Hematopoietic multipotent progenitor cell treated with erythropoietin and hydrocortisone succinate and interleukin-3 and kit ligand, for 8 days (in vitro differentiated cells): ENCODE data around the gene RENBP.

ENCODE experiments used
- DNase-seq: peaks from one replicate; pipeline ENCODE4 v3.0.0-alpha.2; 2015

Gene RENBP

DNA sequence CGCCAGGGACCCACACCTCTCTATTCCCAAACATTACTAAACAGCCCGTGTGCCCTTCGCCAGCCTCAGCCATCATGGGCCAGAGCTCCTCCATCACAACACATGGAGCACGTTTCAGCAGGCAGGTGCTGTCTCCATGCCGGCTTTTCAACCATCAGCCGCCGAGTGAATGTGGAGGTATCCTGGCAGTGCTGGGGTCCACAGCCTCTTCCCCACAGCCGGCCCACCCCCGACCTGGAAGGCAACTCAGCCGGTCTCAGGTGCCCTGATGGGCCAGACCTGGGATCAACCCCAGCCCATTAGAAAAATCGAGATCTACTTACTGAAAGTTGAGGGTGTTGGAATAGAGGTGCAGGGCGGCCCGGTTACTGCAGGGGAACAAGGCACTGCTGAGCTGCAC is 12.7 kb downstream of the RENBP start:
- DNase-seq = no peak

DNA sequence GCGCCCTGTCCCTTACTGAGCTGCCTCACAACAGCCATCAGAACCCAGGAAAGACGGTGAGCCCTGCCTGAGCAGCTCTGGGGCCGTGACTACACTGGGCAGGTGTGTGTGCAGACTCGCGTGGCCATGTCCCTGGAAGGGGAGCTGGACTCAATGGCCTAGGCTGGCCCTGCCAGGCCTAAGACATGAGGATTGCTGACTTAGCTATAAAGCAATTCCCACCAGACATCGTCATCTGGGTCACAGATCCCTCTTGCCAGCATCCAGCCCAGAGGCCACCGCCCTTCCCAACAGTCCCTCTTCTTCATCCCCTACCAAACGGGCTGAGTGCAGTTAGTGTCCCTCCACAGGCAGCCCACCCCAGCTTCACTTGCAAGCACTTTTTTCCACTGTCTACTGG is 13.3 kb downstream of the RENBP start:
- DNase-seq = no peak

DNA sequence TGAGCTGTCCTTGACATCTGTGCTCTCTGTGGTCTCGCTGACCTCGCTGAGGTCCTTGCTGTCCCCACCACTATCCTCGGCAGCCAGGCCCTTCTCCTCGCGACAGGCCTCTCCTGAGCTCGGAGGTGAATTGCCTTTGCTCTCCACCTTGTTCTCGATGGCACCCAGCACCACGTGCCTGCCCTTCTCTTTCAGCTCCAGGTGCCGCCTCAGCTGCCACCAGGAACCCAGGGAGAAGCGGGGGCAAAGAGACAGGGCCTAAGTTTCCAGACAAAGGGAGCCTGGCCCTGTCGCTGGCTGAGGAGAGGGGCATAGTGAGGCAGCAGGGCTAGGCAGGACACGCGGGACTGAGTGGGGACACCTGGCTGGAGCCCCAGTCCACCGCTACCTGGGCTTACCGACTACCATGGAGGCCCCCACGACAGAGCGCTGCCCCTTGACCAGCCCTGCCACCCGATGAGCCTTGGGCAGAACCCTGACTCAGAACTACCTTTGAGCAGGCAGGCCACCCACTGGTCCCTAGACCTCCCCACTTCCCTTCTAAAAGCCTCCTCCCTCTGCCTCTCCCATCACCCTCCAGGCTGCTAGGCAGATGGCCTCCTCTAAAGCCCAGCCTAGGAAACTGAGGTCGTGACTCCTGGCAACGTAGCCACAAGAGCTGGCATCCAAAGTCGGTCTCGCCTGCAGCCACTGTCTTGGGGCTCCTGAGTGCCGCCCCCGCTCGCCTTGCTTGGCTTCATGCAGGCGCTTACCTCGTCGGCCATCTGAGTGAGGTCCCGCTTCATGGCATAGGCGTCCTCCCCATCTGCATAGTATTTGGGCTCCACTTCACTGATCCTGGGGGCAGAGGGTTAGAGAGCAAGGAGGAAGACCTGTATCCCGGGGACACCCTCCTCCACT is 14.2 kb downstream of the RENBP start:
- DNase-seq = no peak

DNA sequence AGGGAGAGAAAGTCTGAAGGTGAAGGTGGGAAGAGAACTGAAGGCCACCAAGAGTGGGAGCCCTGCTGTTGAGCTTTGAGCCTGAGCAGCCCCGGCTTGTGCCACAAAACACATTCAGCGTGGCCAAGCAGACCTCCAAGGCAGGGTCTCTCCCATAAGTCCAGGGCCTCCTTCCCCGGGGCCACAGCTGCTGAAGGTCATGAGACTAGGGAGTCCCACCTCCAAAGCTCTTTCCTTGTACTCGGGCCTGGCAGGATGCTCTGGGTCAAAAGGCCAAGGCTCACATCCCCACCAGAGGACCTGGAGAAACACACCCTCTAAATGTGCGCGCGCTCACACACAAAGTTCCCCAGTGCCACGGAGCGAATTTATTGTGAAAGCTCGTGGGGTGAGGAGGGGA is 14.9 kb downstream of the RENBP start:
- DNase-seq = no peak

DNA sequence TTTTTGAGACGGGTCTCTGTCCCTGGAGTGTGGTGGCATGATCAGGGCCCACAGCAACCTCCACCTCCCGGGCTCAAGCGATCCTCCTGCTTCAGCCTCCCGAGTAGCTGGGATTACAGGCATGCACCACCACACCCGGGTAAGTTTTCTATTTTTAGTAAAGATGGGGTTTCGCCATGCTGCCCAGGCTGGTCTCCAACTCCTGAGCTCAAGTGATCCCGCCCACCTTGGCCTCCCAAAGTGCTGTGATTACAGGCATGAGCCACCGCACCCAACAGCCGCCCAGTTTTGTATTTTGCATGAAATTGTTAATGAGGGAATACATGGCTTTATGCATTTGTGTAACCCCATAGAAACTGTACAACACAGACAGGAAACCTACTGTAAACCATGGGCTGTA is 15.6 kb downstream of the RENBP start:
- no peak for DNase-seq

DNA sequence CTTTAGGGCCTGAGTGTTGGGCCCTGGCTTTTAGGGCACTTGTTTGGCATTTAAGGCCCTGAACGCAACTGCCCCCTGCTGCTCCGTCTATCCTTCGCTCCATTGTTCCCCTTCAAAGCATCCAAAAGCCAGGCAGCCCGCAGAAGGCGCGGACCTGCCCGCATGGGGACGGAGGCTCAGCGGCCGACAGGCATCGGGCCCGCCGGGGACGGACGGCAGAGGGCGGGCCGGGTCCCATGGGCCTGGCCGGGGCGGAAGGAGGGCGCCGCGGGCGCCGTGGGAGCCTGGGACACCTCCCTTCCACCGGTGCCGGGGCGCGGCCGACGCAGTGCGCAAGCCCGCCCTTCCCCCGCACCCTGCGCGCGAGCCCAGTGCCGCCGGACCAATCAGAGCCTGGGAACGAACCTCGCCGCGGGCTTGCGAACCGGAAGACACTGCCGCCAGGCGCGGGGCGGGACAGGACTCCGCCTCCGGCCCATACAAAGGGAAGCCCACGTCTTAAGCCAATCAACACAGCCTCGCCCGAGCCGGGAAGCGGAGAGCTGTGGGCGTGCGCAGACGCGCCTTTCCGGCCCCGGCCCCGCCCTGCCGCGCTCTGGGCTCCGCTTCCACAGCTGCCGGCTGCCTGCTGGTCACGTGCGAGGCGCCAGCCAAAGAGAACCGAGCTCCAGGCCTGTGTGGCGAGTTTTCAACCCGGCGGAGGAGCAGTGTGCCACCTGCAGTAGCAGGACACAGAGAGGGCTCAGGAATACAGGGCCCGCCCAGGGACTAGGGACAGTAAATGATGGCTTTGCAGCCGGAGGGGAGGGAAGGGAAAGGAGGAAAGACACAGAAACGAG is 16.3 kb downstream of the RENBP start:
- peak; percentile 95 for DNase-seq

DNA sequence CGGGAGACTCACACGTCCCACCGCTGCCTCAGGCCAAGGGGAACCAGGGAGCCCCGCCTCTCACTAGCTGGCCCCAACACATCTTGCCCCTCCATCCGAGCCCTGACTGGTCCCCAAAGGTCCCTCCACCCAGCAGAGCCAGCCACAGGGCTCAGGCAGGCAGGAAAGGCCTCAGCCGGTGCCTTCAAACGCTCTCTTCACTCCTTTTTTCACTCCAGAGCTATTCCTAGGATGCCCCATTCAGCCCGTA is 16.8 kb downstream of the RENBP start:
- peak; percentile 43 for DNase-seq

DNA sequence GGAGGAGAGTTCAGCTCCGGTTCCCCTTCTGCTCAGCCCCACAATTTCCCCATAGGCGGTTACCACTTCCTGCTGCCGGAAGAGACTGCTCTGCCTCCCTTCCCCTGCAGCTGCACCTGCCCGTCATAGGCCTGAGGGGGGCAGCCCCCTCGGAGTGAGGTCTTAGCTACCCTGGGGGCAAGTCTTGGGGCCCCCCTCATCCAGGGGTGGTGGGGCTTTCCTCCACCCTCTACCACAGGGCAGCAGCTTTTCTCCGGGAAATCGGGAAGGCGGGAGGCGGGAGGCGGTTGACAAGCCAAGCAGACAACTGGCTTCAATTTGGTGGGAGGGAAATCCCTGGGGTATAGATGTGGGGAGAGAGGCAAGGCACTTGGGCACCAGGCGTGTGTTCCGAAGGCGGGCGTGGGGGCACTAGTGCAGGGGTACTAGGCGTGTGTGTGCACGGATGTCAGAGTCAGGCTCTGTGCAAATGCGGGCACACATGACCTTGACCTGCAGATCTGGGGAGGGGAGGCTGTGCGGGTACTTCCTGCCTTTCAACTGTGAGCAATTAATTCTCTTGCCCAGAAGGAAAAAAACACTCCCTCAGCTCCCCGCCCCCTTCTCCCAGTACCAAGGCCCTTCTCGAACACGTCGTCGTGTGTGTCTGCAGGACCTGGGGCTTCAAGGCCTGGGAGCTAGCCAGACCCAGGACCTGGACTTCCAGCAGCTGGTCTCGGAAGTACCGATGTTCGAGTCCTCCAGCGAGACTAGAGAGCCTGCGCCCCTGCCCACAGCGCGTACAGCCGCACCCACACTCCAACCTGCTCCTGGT is 17.4 kb downstream of the RENBP start:
- peak; percentile 65 for DNase-seq

DNA sequence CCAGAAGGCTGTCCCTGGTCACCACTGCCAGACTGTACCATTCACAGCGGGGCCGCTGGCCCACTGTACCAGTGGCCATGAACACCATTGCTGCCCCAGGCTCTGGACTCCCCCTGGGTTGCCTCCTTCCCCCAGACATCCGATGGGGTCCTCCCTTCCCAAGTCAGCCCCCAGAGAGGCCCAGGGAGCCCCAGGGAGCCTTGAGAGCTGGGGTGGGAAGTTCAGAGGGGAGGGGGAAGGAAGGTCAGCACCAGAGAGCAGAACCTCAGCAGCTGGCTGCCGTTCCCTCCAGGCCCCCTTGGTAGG is 17.9 kb downstream of the RENBP start:
- no peak for DNase-seq

DNA sequence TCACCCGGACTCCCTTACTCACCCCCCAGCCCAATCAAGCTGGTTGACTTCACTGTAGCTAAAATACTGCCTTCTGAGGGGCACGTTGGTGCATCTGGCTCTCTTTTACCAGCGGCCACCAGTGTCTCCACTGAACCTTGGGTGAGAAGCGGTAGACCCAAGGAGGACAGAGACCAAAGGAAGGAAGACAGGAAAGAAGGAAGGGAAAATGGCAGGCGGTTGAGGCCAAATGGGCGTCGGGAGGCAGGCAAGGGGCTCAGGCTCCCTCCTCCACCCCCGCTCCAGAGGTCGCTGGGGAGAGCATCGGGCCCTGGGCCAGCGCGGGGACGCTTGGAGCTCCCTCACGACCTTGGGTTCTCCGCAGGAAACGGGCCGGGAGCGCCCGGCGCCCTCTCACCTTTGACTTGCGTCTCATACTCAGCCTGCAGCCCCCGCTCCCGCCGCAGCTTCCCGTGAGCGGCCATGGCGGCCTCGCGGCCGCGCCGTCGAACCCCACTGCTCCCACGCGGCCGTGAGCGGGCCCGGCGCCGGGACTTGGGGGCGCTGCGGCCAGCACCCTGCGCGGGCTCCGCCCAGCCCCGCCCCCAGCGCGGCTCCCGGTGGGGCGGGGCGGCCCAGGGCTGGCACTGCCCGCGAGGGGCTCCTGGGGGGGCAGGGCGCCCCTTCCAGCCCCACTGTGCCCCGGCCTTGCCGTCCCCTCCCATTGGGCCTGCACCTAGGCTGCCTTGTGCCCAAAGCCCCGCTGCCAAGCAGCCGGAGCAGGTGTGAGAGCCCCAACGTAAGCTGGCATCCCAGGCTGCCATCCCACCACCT is 18.5 kb downstream of the RENBP start, which contains the start of gene ARHGAP4:
ARHGAP4 (minus strand) TSS at position 526 of the 813 bp plus-strand sequence; CDS start at position 464, 62 bp downstream.
- peak; percentile 47 for DNase-seq

DNA sequence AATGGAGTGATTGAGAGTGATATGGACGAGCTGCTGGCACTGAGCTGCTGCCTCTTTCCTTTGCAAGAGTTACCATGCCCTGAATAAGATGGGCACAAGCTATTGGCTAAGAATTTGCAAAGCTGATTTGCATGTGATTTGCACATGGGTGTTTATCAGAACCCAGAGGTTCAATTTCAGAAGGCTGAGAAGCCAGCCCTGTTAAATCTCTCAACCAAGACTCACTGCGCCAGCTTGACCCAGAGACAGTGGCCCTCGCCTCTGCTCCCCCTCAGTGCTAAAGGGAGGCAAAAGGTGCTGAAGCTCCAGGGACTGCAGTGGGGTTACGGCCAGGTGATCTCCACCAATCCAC is 19.1 kb downstream of the RENBP start:
- DNase-seq = peak; percentile 40

DNA sequence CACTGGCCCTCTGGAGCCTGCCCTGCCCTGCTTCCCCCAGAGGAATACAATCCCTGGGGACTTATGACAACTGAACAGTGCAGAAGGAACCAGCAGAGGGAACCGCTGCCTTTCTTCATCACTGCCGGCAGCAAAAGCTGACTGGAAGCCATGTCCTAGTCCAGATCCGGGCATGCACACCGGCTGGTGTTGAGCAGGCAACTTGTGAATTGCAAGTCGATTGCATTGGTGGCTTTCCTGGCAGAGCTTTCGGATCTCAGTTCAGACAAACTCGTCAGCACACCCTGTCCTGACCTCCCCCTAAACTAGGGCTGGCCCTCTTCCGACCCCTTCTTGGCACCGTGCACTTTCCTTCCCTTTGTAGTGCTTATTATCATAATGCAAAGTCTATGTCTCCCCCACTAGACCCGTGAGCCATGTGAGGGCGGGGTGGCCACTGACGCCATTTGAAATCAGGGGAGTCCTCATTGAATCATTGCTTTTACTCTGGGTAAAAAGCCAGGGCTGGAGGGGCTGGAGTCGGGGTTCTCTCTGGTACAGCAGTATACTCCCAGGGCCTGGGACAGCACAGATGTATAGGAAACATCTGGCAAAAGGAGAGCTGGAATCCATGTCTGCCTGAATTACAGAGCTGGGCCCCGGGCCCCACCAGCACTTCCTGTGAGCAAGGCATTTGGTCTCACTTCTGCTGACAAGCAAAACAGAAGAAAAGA is 20.1 kb downstream of the RENBP start:
- peak; percentile 58 for DNase-seq

DNA sequence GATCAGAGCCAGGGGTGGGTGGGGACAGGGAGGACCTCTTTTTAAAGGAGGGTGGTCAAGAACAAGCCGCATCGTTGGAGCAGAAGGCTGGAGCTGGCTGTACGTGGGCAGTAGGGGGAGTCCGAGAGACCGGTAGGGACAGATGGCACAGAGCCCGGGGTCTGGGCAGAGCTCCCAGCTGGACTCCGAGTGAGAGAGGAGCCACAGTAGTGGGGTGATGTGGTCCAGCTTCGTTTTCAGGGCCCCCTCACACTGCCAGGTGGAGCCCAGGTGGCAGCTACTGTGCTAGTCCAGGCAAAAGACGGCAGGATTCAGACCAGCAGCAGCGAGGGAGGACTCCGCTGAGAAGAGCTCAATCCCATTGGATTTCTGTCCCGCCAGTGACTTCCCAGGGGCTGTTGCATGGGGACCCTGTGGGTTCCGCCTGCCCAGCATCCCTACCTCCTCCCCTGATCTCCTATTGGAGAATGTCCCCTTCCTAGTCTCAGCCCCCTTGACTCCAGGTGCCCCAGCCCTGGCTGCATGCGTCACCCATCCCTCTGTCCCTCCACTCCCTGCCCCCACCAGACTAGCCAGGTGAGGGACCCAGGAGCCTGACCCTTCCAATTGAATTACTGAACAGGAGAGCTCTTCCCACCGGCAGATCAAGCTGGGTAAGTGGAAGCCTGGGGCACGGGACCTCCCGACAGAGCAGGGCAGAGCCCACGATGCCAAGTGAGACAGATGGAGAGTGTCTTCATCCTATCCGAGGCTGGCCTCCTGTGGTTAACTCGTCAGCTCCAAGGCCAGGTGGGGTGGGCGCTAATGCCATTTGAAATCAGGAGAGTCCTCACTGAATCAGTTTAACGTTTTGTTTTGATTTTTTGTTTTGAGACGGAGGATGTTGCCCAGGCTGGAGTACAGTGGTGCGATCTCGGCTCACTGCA is 21.2 kb downstream of the RENBP start:
- DNase-seq = peak; percentile 30

DNA sequence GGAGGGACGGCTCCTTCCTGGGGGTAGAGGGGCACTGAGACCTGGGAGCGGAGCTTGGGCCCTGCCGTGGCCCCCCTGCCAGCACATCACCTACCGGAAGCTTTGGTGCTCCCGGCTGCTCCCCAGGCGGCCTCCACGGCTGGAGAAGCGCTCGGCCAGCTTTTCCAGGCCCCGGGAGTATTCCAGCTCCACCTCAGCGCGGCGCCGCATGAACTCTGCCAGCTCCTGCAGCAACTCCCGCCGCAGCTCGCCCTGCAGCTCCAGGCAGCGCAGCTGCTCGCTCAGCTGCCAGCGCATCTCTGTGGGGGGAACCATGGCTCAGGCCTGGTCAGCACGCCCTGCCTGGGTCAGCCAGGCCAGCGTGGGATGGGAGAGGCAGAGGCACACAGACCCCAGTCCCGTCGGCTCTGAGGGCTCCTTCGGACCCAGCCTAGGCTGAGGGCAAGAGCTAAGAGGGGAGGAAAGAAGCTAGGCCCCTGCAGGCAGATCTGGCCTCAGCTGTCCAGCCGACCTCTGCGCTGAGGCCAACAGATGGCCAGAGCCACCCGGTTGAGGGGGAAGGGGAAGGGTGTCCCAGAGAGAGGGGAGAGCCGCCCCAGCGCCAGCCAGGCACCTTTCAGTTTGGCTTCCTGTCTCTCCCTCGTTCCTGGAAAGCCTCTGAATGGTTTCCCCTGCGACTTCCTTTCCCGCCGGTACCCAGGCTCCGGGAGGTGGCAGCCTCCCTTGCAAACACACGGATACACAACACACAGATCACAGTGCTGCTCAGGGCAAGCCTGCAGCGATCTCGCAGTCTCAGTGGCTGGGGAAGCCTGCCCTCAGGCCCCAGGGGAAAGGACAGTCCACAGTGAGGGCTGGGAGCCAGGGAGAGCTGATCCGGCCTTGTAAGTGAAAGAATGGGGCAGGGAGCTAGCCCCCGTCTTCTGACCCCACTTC is 22.7 kb downstream of the RENBP start:
- no peak for DNase-seq

DNA sequence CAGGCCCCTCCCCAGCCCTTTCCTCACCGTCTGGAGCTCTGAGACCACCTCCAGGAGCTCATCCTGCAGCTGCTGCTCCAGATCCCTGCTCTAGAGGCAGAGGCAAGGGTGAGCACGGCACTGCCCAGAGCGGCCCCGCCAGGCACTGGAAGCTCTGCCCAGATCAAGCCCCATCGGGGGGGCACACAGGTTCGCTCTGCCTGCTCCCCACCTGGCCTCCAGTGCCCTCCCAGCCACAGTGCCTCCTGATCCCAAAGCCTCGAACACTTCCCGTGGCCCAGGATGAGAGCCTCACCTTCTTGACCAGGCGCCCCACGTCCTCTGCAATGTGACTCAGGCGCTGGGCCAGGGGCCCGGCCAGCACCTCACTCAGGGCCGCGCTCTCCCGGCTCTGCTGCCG is 23.4 kb downstream of the RENBP start:
- DNase-seq = no peak

DNA sequence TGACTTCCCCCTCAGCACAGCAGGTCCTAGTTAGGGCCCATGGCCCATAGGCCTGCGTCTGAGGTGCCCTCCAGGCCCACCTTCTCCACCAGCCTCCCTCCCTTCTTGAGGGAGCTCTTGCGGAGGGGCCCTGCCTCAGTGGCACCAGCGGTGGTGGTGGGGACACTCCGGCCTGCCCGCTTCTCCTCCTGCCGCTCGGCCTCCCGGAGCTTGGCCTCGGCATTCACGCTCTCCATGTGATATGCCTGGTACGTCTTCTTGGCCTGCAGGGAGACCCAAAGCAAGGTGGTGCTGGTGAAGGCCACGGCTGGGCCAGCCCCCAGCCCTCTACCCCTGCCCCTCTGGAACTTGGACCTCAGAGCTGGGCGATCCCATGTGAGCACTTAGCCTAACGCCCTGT is 23.9 kb downstream of the RENBP start:
- DNase-seq = no peak

DNA sequence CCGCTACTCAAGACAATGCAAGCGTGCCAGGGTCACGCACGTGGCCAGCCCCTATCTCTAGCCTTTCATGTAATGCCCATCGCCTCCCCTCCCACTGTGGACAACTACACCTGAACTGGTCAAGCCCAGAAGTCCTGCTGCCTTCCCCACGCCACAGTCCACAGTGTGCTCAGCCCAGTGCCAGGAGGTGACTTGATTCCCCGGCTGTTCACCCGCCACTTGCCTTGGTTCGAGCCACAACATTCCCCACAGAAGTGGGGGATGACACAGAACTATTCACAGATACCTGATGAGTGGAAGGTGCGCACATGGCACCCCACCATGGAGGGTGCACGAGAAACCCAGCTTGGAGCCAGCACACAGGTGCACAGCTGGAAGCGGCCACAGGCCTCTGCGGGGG is 25.2 kb downstream of the RENBP start:
- no peak for DNase-seq

DNA sequence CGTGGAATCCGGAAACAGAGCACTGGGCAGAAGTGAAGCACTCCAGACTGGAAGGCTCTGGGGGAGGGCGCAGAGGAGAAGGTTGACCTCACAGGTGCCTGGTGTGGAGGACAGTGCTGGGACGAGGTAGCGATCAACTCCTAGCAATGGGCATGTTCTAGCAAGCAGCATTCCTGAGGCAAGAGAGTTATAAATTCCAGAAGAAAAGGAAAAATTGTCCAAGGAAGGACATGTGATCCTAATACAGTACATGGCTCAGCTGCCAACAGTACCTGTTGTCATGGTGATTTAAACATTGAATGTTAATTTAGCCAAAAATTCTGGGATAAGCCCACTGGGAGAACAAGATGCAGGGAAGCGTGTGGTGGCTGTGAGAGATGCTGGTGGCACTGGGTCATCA is 26.6 kb downstream of the RENBP start:
- DNase-seq = no peak

DNA sequence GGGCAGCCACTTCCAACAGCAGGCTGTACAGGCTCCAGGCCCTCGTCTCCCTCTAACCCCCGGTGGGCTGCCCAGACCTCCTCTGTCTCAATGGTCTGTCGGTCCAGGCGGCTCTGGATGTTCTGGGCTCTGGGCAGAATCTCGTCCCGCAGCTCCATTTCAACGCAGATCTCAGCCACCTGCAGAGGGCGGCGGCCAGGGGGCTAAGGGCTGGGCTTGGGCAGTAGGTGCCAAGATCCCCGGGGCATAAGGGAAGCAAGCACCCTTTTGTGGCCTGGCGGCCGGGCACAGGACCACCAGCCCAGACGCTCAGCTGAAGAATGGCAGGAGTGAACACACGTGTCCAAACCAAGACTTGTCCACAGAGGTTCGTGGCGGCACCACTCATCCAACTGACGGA is 30.7 kb downstream of the RENBP start:
- DNase-seq = no peak

DNA sequence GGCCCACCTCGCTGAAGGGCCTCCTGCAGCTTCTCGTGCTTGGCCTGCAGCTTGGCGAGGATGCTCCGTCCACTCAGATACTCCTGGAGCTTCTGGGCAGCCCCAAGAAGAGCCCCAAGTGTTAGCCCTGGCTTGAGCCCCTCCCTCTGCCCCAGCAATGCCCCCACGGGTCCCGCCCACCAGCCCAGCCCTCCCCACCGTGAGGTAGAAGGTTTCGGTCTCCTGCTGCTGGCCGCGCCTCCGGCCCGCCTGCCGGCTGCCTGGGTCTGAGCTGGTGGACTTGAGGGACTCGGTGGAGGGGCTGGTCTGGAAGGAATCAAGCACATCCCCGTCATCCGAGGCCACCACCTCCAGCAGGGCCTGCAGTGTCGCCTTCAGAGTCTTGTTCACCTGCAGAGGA is 31.2 kb downstream of the RENBP start:
- no peak for DNase-seq
